ENCODE data around the gene VEGFD.

The VEGFD gene

GRCh38 chrX:15321447-15321846 is 62.8 kb downstream of the VEGFD start:
- no peak for ATAC-seq
- TF ChIP-seq, protein P1, sequence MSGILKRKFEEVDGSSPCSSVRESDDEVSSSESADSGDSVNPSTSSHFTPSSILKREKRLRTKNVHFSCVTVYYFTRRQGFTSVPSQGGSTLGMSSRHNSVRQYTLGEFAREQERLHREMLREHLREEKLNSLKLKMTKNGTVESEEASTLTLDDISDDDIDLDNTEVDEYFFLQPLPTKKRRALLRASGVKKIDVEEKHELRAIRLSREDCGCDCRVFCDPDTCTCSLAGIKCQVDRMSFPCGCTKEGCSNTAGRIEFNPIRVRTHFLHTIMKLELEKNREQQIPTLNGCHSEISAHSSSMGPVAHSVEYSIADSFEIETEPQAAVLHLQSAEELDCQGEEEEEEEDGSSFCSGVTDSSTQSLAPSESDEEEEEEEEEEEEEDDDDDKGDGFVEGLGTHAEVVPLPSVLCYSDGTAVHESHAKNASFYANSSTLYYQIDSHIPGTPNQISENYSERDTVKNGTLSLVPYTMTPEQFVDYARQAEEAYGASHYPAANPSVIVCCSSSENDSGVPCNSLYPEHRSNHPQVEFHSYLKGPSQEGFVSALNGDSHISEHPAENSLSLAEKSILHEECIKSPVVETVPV (CRISPR knock-in tag; IDR thresholded peaks at IDR 0.05) = no peak
- no peak for TF ChIP-seq CSDC2 (CRISPR knock-in tag; IDR thresholded peaks at IDR 0.05)
- no peak for TF ChIP-seq GLIS3 (CRISPR knock-in tag; IDR thresholded peaks at IDR 0.05)
- no peak for TF ChIP-seq PPARA (CRISPR knock-in tag; IDR thresholded peaks at IDR 0.05; ENCODE audit: borderline replicate concordance)
- no peak for TF ChIP-seq ISL1 (CRISPR knock-in tag; IDR thresholded peaks at IDR 0.05)
- TF ChIP-seq SNAI2 (CRISPR knock-in tag; IDR thresholded peaks at IDR 0.05) = no peak
- no peak for TF ChIP-seq OSR1 (CRISPR knock-in tag; IDR thresholded peaks at IDR 0.05)
- TF ChIP-seq ZFP3 (CRISPR knock-in tag; IDR thresholded peaks at IDR 0.05) = no peak
- TF ChIP-seq ZNF70 (CRISPR knock-in tag; IDR thresholded peaks at IDR 0.05) = no peak
- TF ChIP-seq, protein P2, sequence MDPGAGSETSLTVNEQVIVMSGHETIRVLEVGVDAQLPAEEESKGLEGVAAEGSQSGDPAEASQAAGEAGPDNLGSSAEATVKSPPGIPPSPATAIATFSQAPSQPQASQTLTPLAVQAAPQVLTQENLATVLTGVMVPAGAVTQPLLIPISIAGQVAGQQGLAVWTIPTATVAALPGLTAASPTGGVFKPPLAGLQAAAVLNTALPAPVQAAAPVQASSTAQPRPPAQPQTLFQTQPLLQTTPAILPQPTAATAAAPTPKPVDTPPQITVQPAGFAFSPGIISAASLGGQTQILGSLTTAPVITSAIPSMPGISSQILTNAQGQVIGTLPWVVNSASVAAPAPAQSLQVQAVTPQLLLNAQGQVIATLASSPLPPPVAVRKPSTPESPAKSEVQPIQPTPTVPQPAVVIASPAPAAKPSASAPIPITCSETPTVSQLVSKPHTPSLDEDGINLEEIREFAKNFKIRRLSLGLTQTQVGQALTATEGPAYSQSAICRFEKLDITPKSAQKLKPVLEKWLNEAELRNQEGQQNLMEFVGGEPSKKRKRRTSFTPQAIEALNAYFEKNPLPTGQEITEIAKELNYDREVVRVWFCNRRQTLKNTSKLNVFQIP (CRISPR knock-in tag; IDR thresholded peaks at IDR 0.05; ENCODE audit: borderline replicate concordance, low read depth) = no peak
- TF ChIP-seq TOX (CRISPR knock-in tag; IDR thresholded peaks at IDR 0.05; ENCODE audit: borderline replicate concordance) = no peak
- no peak for TF ChIP-seq RARB (CRISPR knock-in tag; IDR thresholded peaks at IDR 0.05)
- no peak for TF ChIP-seq ZNF565 (CRISPR knock-in tag; conservative IDR thresholded peaks at IDR 0.05; ENCODE audit: low read depth)
- no peak for TF ChIP-seq ESRRG (CRISPR knock-in tag; IDR thresholded peaks at IDR 0.05)

DNA sequence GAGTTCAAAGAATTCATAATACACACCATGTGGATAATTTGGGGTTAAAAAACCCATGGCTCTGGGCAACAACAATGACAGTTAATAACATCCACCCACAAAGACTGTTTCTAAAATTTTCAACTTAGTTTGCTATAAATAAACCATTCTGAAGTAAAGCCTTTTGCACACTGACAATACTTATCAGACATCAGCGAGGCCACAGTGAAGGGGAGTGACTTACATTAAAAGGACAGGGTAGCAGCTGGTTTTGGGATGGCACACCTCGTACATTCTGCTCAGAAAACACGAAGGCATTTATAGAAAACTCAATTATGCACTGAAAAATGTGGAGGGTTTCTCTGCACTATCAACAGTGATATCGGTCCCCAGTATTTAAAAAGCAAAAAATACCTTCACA is 63.9 kb downstream of the VEGFD start:
- ATAC-seq = no peak
- no peak for TF ChIP-seq ARNTL (CRISPR knock-in tag; IDR thresholded peaks at IDR 0.05; ENCODE audit: borderline replicate concordance, low read depth)
- TF ChIP-seq ISL1 (CRISPR knock-in tag; IDR thresholded peaks at IDR 0.05) = no peak
- no peak for TF ChIP-seq CREB5 (CRISPR knock-in tag; IDR thresholded peaks at IDR 0.05; ENCODE audit: low read depth)
- no peak for TF ChIP-seq ZFP3 (CRISPR knock-in tag; IDR thresholded peaks at IDR 0.05)
- TF ChIP-seq PATZ1 (CRISPR knock-in tag; IDR thresholded peaks at IDR 0.05; ENCODE audit: borderline replicate concordance) = no peak
- no peak for TF ChIP-seq ZNF8 (CRISPR knock-in tag; IDR thresholded peaks at IDR 0.05)
- no peak for TF ChIP-seq PPARA (CRISPR knock-in tag; IDR thresholded peaks at IDR 0.05; ENCODE audit: borderline replicate concordance)
- TF ChIP-seq CSDC2 (CRISPR knock-in tag; IDR thresholded peaks at IDR 0.05) = no peak
- TF ChIP-seq TOX (CRISPR knock-in tag; IDR thresholded peaks at IDR 0.05; ENCODE audit: borderline replicate concordance) = no peak
- no peak for TF ChIP-seq ZNF70 (CRISPR knock-in tag; IDR thresholded peaks at IDR 0.05)
- TF ChIP-seq SNAI2 (CRISPR knock-in tag; IDR thresholded peaks at IDR 0.05) = no peak
- TF ChIP-seq ZNF565 (CRISPR knock-in tag; conservative IDR thresholded peaks at IDR 0.05; ENCODE audit: low read depth) = no peak
- TF ChIP-seq GLIS3 (CRISPR knock-in tag; IDR thresholded peaks at IDR 0.05) = no peak
- TF ChIP-seq, protein P1 (CRISPR knock-in tag; IDR thresholded peaks at IDR 0.05) = no peak
- no peak for TF ChIP-seq OSR1 (CRISPR knock-in tag; IDR thresholded peaks at IDR 0.05)
- no peak for TF ChIP-seq TSHZ2 (CRISPR knock-in tag; IDR thresholded peaks at IDR 0.05)
- no peak for TF ChIP-seq BACH2 (CRISPR knock-in tag; IDR thresholded peaks at IDR 0.05; ENCODE audit: borderline replicate concordance)
- no peak for TF ChIP-seq TCF4 (CRISPR knock-in tag; IDR thresholded peaks at IDR 0.05; ENCODE audit: borderline replicate concordance)
- TF ChIP-seq, protein P2 (CRISPR knock-in tag; IDR thresholded peaks at IDR 0.05; ENCODE audit: borderline replicate concordance, low read depth) = no peak
- TF ChIP-seq ESRRG (CRISPR knock-in tag; IDR thresholded peaks at IDR 0.05) = no peak

All from SK-N-SH treated with all-trans-retinoic acid at 6 μM for 48 hours (cell line).